Astrocyte (in vitro differentiated cells and primary cell): ENCODE data around the gene RUVBL2. TPM values are rescaled to one million over a fixed set of nuclear protein-coding genes. Genes with fewer than 3 reads are reported as not detected.
"Not testable (repeated sequence)": the region's sequence is repeated elsewhere in the genome, so short reads cannot be mapped to it uniquely, and the experiment has no call there.

Experiments used
- DNase-seq: peaks from one replicate; pipeline ENCODE4 v3.0.0-alpha.2; 2010; ENCODE audit warnings: low read depth
- FAIRE-seq: peaks from 2 replicates; lab custom pipeline; 2011; peaks lifted over from hg19 to GRCh38; lab: Jason Lieb, UNC
- H2AFZ ChIP-seq: 2 replicates; pipeline ENCODE4 v1.6.0; 2012; ENCODE audit warnings: low read depth, low read length, inconsistent platforms
- H3K27ac ChIP-seq: 2 replicates; pipeline ENCODE4 v1.5.1; 2011; ENCODE audit warnings: low read depth, low read length, inconsistent platforms
- H3K27me3 ChIP-seq: 2 replicates; pipeline ENCODE4 v1.6.0; 2011; ENCODE audit warnings: low read length, inconsistent platforms; ENCODE audit not compliant: insufficient read depth
- H3K36me3 ChIP-seq: 2 replicates; pipeline ENCODE4 v1.5.1; 2011; ENCODE audit warnings: low read length, inconsistent platforms; ENCODE audit not compliant: insufficient read depth
- H3K4me1 ChIP-seq: 2 replicates; pipeline ENCODE4 v1.5.1; 2011; ENCODE audit warnings: low read length, inconsistent platforms; ENCODE audit not compliant: insufficient read depth
- H3K4me2 ChIP-seq: 2 replicates; pipeline ENCODE4 v1.6.0; 2012; ENCODE audit warnings: low read length, inconsistent platforms
- H3K4me3 ChIP-seq: 2 replicates; pipeline ENCODE4 v1.5.1; 2011; ENCODE audit warnings: low read depth, mild to moderate bottlenecking, low read length, inconsistent platforms; ENCODE audit not compliant: insufficient read depth
- H3K79me2 ChIP-seq: 2 replicates; pipeline ENCODE4 v1.6.0; 2012; ENCODE audit warnings: mild to moderate bottlenecking, low read length, inconsistent platforms; ENCODE audit not compliant: insufficient read depth
- H3K9ac ChIP-seq: 2 replicates; pipeline ENCODE4 v1.6.0; 2012; ENCODE audit warnings: mild to moderate bottlenecking, low read length, inconsistent platforms
- H3K9me3 ChIP-seq: 2 replicates; pipeline ENCODE4 v1.5.1; 2012; ENCODE audit warnings: low read depth, mild to moderate bottlenecking, low read length, inconsistent platforms; ENCODE audit not compliant: insufficient read depth
- H4K20me1 ChIP-seq: 2 replicates; pipeline ENCODE4 v1.6.0; 2012; ENCODE audit warnings: low read length, inconsistent platforms; ENCODE audit not compliant: insufficient read depth
- H3K27ac Mint-ChIP-seq: one replicate; pipeline ENCODE4 v1.8.0; 2021; ENCODE audit warnings: mild to moderate bottlenecking, mixed read lengths; ENCODE audit not compliant: unreplicated experiment
- H3K27me3 Mint-ChIP-seq: one replicate; pipeline ENCODE4 v1.8.0; 2021; ENCODE audit warnings: low read depth, mixed read lengths; ENCODE audit not compliant: unreplicated experiment
- H3K36me3 Mint-ChIP-seq: one replicate; pipeline ENCODE4 v1.8.0; 2021; ENCODE audit warnings: low read depth, mixed read lengths; ENCODE audit not compliant: unreplicated experiment
- H3K4me1 Mint-ChIP-seq: one replicate; pipeline ENCODE4 v1.8.0; 2021; ENCODE audit warnings: low read depth, mixed read lengths; ENCODE audit not compliant: unreplicated experiment
- H3K4me3 Mint-ChIP-seq: one replicate; pipeline ENCODE4 v1.8.0; 2021; ENCODE audit warnings: mild to moderate bottlenecking, moderate library complexity, mixed read lengths; ENCODE audit not compliant: unreplicated experiment
- H3K9me3 Mint-ChIP-seq: one replicate; pipeline ENCODE4 v1.8.0; 2021; ENCODE audit warnings: mild to moderate bottlenecking, mixed read lengths; ENCODE audit not compliant: unreplicated experiment
- EZH2 ChIP-seq: IDR thresholded peaks from 2 replicates; pipeline ENCODE4 v1.6.1; 2012; ENCODE audit warnings: mild to moderate bottlenecking, low read length, inconsistent platforms; ENCODE audit not compliant: insufficient read depth
- total RNA-seq: library from RNA; stranded (reverse); gene quantifications from 2 replicates; pipeline ENCODE4 v1.2.1, GENCODE V29; 2021
- TF ChIP-seq, protein P1 (sequence below): IDR thresholded peaks from 2 replicates; pipeline ENCODE4 v1.5.1; 2011; ENCODE audit warnings: low read depth, mild to moderate bottlenecking, inconsistent platforms, low read length, moderate library complexity; ENCODE audit not compliant: insufficient read depth

Gene RUVBL2
- total RNA-seq, 1 donor from 2014 or later = 106 TPM

DNA sequence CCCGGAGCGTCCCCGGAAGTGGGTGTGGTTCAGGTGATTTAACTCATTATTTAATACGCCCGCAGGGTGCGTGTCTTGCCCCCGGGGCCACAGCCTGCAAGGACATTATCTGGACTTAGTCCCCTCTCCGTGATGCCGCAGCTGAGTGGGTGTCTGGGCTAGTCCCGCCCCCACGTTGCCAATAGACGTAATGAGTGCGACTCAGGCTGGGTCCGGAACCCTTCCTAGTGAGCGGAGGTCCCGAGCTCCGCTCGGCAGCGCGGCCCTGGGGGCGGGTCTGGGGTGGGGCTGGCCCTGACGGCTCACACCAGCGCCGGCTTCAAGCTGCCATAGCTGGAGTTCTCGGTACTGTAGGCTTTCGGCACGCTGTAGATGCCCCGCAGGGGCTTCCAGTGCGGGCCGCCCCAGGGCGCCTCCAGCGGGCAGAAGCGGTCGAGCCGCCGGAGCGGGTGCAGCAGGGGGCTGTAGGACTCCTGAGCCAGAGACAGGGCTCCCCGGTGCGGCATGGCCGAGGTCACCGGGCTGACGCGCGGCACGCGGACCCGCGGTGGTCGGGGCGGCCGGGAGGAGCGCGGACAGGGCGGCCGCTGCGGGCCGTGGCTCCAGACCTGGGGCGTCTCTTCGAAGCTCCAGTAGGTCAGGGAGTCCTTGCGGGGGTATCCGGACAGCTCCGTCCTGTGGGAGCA is 24.1 kb downstream of the RUVBL2 start:
- Histone ChIP-seq H3K4me3 (peak overlapping the region; percentile 60), H3K36me3 (peaks cover 6% of the 10 kb centered on the region), H3K9me3 (no peaks in the 10 kb centered on the region), H2AFZ (peak overlapping the region; percentile 35), H3K79me2 (no peaks in the 10 kb centered on the region), H3K9ac (peak overlapping the region; percentile 77), H3K27me3 (no peaks in the 10 kb centered on the region), H3K4me2 (peak overlapping the region; percentile 87), H3K4me1 (peaks cover 18% of the 10 kb centered on the region), H3K27ac (peak overlapping the region; percentile 33), H4K20me1 (peaks cover 4% of the 10 kb centered on the region)
- FAIRE-seq = no peak
- H3K36me3 Mint-ChIP-seq = peaks cover 17% of the 10 kb centered on the region
- no peak overlapping the region for H3K4me3 Mint-ChIP-seq
- peak; percentile 42 for DNase-seq
- peaks cover 2% of the 10 kb centered on the region for H3K27me3 Mint-ChIP-seq
- no peak overlapping the region for H3K27ac Mint-ChIP-seq
- peaks cover 12% of the 10 kb centered on the region for H3K4me1 Mint-ChIP-seq
- TF ChIP-seq, protein P1, sequence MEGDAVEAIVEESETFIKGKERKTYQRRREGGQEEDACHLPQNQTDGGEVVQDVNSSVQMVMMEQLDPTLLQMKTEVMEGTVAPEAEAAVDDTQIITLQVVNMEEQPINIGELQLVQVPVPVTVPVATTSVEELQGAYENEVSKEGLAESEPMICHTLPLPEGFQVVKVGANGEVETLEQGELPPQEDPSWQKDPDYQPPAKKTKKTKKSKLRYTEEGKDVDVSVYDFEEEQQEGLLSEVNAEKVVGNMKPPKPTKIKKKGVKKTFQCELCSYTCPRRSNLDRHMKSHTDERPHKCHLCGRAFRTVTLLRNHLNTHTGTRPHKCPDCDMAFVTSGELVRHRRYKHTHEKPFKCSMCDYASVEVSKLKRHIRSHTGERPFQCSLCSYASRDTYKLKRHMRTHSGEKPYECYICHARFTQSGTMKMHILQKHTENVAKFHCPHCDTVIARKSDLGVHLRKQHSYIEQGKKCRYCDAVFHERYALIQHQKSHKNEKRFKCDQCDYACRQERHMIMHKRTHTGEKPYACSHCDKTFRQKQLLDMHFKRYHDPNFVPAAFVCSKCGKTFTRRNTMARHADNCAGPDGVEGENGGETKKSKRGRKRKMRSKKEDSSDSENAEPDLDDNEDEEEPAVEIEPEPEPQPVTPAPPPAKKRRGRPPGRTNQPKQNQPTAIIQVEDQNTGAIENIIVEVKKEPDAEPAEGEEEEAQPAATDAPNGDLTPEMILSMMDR = peak; percentile 14
- TF ChIP-seq EZH2 = no peak
- H3K9me3 Mint-ChIP-seq = no peaks in the 10 kb centered on the region

- not testable (repeated sequence) for DNase-seq, FAIRE-seq, H3K79me2 ChIP-seq, H3K9me3 ChIP-seq, H4K20me1 ChIP-seq, H3K27me3 Mint-ChIP-seq, H3K9me3 Mint-ChIP-seq, H3K27me3 ChIP-seq, H3K27ac Mint-ChIP-seq, H3K36me3 ChIP-seq
- Histone ChIP-seq H3K27ac (peak overlapping the region; percentile 33), H3K9ac (peak overlapping the region; percentile 77), H2AFZ (peak overlapping the region; percentile 16), H3K4me2 (peak overlapping the region; percentile 87), H3K4me1 (peaks cover 18% of the 10 kb centered on the region), H3K4me3 (peak overlapping the region; percentile 60)
- peaks cover 17% of the 10 kb centered on the region for H3K36me3 Mint-ChIP-seq
- peak overlapping the region; percentile 77 for H3K4me3 Mint-ChIP-seq
- H3K4me1 Mint-ChIP-seq = peaks cover 12% of the 10 kb centered on the region
Measured at GRCh38 chr19:49018388-49019241, 24.9 kb downstream of the RUVBL2 start.

GRCh38 chr19:49019242-49019932 is 25.7 kb downstream of the RUVBL2 start:
- no peak for DNase-seq
- H3K9me3 Mint-ChIP-seq = no peaks in the 10 kb centered on the region
- Histone ChIP-seq H3K4me1 (peaks cover 18% of the 10 kb centered on the region), H3K4me3 (peak overlapping the region; percentile 60), H4K20me1 (no peaks in the 10 kb centered on the region), H3K27me3 (no peaks in the 10 kb centered on the region), H2AFZ (no peak overlapping the region), H3K36me3 (peaks cover 6% of the 10 kb centered on the region), H3K27ac (peak overlapping the region; percentile 7), H3K9ac (peak overlapping the region; percentile 77), H3K9me3 (no peaks in the 10 kb centered on the region), H3K4me2 (peak overlapping the region; percentile 87), H3K79me2 (no peaks in the 10 kb centered on the region)
- peaks cover 12% of the 10 kb centered on the region for H3K4me1 Mint-ChIP-seq
- TF ChIP-seq EZH2 = no peak
- TF ChIP-seq, protein P1 = no peak
- H3K27ac Mint-ChIP-seq = peak overlapping the region; percentile 80
- peaks cover 2% of the 10 kb centered on the region for H3K27me3 Mint-ChIP-seq
- no peak for FAIRE-seq
- peaks cover 17% of the 10 kb centered on the region for H3K36me3 Mint-ChIP-seq
- peak overlapping the region; percentile 77 for H3K4me3 Mint-ChIP-seq
